GM23338 (cell line): ENCODE data around the gene ELOF1.

ENCODE experiments used
- CREB1 ChIP-seq: fragments of 250-450 bp; sonication (Bioruptor Pico); IDR thresholded peaks from 2 replicates; pipeline ENCODE4 v1.5.0; 2020; ENCODE audit warnings: low read depth, mild to moderate bottlenecking, moderate library complexity
- CTCF ChIP-seq, 2 experiments: fragments of 200-600 bp in 1 of 2; sonication (generic) in 1 of 2; conservative IDR thresholded peaks; 2 replicates each; pipeline versions ENCODE4 v1.5.1 to v1.6.1; 2016 to 2017; ENCODE audit warnings: antibody characterized with exemption in 2 of 2, low read depth in 2 of 2, mild to moderate bottlenecking in 2 of 2, moderate library complexity in 1 of 2
- JUNB ChIP-seq: IDR thresholded peaks from one replicate; pipeline ENCODE4 v1.6.1; 2016; ENCODE audit warnings: antibody characterized with exemption; ENCODE audit not compliant: unreplicated experiment
- NANOG ChIP-seq: IDR thresholded peaks from 2 replicates; pipeline ENCODE4 v1.6.1; 2016; ENCODE audit warnings: antibody characterized with exemption, borderline replicate concordance
- POLR2AphosphoS5 ChIP-seq: IDR thresholded peaks from 2 replicates; pipeline ENCODE4 v1.6.1; 2016; ENCODE audit warnings: antibody characterized with exemption, low read depth
- REST ChIP-seq: IDR thresholded peaks from one replicate; pipeline ENCODE4 v1.6.1; 2018; ENCODE audit warnings: antibody characterized with exemption; ENCODE audit not compliant: unreplicated experiment
- ZNF114 ChIP-seq: fragments of 250-450 bp; sonication (Bioruptor Pico); IDR thresholded peaks from 2 replicates; pipeline ENCODE4 v1.5.0; 2020; ENCODE audit warnings: mild to moderate bottlenecking, moderate library complexity

- TF ChIP-seq REST (no peak), CTCF (conservative IDR thresholded peaks at IDR 0.05; ENCODE audit: low read depth in 2 of 2) (no peak), CREB1 (CRISPR knock-in tag) (no peak), POLR2AphosphoS5 (no peak), ZNF114 (CRISPR knock-in tag) (no peak), JUNB (no peak), NANOG (no peak)
Measured at GRCh38 chr19:11606484-11606883, 47.5 kb upstream of the ELOF1 start.
